Measurements from ENCODE around the gene MCM10. TPM values are rescaled to one million over a fixed set of nuclear protein-coding genes. Genes with fewer than 3 reads are reported as not detected.

The MCM10 gene
- total RNA-seq, 1 experiment from 2014 or later: 22.8 TPM

DNA sequence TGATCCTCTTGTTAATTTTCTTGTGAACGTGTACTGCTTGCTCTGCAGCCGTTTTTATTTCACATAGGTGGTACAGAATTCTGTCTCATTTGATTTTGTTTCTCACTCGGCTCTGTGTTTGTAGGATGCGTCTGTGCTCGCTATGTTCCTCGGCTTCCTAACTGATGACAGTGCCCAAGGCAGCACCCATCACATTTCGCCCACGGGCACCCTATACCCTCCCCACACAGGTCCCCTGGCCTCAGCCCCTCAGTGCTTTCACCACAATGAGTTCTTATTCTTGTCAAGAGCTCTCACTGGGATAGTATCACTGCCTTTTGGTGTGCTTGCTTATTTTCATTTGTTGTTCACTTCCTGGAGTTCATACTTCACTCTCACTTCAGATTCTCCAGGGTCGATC is 44.7 kb downstream of the MCM10 start:
- no peak for ATAC-seq
- no peaks in the 10 kb centered on the region for H3K9me3 ChIP-seq (ENCODE audit: control insufficient read depth, insufficient read depth, low read depth, low read length)
- no peak overlapping the region for H3K4me3 ChIP-seq (ENCODE audit: low read depth in 2 of 2, low read length in 2 of 2)
- H3K27ac ChIP-seq (ENCODE audit: low read length): no peak overlapping the region
- in situ Hi-C loops (cut with HindIII; ENCODE audit: low pct_unique_long_range_greater_than_20kb, low sequenced_read_pairs) (no loop called here), intact Hi-C loops (cut with micrococcal nuclease; ENCODE audit: unreplicated experiment) (no loop called here)
- DNase-seq (ENCODE audit: low read depth, low spot score): no peak
- TF ChIP-seq POLR2AphosphoS5 (IDR thresholded peaks at IDR 0.05; ENCODE audit: low read depth, low read length) (no peak), TCF7L2 (IDR thresholded peaks at IDR 0.05; ENCODE audit: low read depth, low read length) (no peak), SIN3A (IDR thresholded peaks at IDR 0.05; ENCODE audit: borderline replicate concordance, insufficient read depth, low read depth, low read length) (no peak)
- TF ChIP-seq, protein P1, sequence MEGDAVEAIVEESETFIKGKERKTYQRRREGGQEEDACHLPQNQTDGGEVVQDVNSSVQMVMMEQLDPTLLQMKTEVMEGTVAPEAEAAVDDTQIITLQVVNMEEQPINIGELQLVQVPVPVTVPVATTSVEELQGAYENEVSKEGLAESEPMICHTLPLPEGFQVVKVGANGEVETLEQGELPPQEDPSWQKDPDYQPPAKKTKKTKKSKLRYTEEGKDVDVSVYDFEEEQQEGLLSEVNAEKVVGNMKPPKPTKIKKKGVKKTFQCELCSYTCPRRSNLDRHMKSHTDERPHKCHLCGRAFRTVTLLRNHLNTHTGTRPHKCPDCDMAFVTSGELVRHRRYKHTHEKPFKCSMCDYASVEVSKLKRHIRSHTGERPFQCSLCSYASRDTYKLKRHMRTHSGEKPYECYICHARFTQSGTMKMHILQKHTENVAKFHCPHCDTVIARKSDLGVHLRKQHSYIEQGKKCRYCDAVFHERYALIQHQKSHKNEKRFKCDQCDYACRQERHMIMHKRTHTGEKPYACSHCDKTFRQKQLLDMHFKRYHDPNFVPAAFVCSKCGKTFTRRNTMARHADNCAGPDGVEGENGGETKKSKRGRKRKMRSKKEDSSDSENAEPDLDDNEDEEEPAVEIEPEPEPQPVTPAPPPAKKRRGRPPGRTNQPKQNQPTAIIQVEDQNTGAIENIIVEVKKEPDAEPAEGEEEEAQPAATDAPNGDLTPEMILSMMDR (IDR thresholded peaks at IDR 0.05): no peak
- TF ChIP-seq, protein P2, sequence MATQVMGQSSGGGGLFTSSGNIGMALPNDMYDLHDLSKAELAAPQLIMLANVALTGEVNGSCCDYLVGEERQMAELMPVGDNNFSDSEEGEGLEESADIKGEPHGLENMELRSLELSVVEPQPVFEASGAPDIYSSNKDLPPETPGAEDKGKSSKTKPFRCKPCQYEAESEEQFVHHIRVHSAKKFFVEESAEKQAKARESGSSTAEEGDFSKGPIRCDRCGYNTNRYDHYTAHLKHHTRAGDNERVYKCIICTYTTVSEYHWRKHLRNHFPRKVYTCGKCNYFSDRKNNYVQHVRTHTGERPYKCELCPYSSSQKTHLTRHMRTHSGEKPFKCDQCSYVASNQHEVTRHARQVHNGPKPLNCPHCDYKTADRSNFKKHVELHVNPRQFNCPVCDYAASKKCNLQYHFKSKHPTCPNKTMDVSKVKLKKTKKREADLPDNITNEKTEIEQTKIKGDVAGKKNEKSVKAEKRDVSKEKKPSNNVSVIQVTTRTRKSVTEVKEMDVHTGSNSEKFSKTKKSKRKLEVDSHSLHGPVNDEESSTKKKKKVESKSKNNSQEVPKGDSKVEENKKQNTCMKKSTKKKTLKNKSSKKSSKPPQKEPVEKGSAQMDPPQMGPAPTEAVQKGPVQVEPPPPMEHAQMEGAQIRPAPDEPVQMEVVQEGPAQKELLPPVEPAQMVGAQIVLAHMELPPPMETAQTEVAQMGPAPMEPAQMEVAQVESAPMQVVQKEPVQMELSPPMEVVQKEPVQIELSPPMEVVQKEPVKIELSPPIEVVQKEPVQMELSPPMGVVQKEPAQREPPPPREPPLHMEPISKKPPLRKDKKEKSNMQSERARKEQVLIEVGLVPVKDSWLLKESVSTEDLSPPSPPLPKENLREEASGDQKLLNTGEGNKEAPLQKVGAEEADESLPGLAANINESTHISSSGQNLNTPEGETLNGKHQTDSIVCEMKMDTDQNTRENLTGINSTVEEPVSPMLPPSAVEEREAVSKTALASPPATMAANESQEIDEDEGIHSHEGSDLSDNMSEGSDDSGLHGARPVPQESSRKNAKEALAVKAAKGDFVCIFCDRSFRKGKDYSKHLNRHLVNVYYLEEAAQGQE (IDR thresholded peaks at IDR 0.05; ENCODE audit: insufficient read depth in 1 of 2, low read depth in 2 of 2, low read length in 1 of 2): no peak
- peaks cover 3% of the 10 kb centered on the region; the same call in 1 of the 2 replicates for H3K36me3 ChIP-seq (ENCODE audit: control insufficient read depth, insufficient read depth, low read length)
- no TSS peak for BruUV-seq (replicated peaks)
- H3K27me3 ChIP-seq (ENCODE audit: control insufficient read depth, insufficient read depth, low read length): no peaks in the 10 kb centered on the region
- ChIA-PET POLR2A (interaction anchor here (0.6 kb wide), 1 partner anchor 111 kb away, joined by 5 read pairs; no protein-coding TSS in a partner anchor), CTCF (interaction anchor here (0.7 to 1.3 kb wide), 2 partner anchors 96 to 851 kb away, joined by 3 read pairs; no protein-coding TSS in a partner anchor)
- H3K4me1 ChIP-seq (ENCODE audit: control insufficient read depth, insufficient read depth, low read length): no peaks in the 10 kb centered on the region

DNA sequence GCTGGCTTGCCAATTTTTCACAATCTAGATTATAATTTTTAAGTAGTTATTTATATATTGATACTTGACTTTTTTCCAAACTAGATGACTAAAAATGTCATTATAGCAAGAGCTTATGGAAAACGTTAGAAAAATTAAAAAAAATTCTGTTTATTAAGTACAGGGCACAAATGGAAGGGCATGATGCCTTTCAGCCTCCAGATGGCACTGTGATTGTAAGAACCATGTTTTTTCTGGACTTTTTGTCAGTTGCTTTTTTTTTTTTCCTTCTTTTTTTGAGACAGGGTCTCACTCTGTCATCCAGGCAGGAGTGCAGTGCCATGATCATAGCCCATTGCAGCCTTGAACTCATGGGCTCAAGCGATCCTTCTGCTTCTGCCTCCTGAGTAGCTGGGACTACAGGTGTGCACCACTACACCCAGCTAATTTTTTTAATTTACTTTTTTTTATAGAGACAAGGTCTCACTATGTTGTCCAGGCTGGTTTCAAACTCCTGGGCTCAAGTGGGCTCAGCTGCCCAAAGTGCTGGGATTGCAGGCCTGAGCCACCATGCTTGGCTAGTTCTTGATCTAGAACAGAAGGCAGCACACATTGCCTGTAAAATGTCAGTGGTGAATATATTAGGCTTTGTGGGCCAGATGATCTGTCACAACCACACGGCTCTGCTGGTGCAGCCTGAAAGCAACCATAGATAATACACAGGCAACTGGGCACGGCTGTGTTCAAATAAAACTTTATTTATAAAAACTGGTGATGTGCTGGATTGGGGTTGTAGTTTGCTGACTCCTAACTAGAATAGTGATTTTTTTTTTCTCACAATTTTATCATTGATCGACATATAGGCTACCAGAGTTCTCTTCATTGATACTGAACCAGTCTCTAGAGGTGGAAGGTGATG is 45.4 kb downstream of the MCM10 start:
- ATAC-seq: no peak
- intact Hi-C loops (cut with micrococcal nuclease; ENCODE audit: unreplicated experiment): no loop called here
- no TSS peak for BruUV-seq (replicated peaks)

More for the DNA sequence above, 45.4 kb downstream of the MCM10 start:
- ChIA-PET CTCF (interaction anchor here (0.7 to 1.3 kb wide), 2 partner anchors 96 to 852 kb away, joined by 3 read pairs; no protein-coding TSS in a partner anchor), POLR2A (interaction anchor here (0.6 kb wide), 1 partner anchor 111 kb away, joined by 5 read pairs; no protein-coding TSS in a partner anchor)
- H3K9me3 ChIP-seq (ENCODE audit: control insufficient read depth, insufficient read depth, low read depth, low read length): no peaks in the 10 kb centered on the region
- DNase-seq (ENCODE audit: low read depth, low spot score): no peak
- no peaks in the 10 kb centered on the region for H3K4me1 ChIP-seq (ENCODE audit: control insufficient read depth, insufficient read depth, low read length)
- peaks cover 3% of the 10 kb centered on the region; the same call in 1 of the 2 replicates for H3K36me3 ChIP-seq (ENCODE audit: control insufficient read depth, insufficient read depth, low read length)
- no peak overlapping the region for H3K4me3 ChIP-seq (ENCODE audit: low read depth in 2 of 2, low read length in 2 of 2)
- TF ChIP-seq, protein P1 (IDR thresholded peaks at IDR 0.05): peak; percentile 60
- TF ChIP-seq SIN3A (IDR thresholded peaks at IDR 0.05; ENCODE audit: borderline replicate concordance, insufficient read depth, low read depth, low read length): no peak
- no peak overlapping the region for H3K27ac ChIP-seq (ENCODE audit: low read length)
- in situ Hi-C loops (cut with HindIII; ENCODE audit: low pct_unique_long_range_greater_than_20kb, low sequenced_read_pairs): no loop called here
- H3K27me3 ChIP-seq (ENCODE audit: control insufficient read depth, insufficient read depth, low read length): no peaks in the 10 kb centered on the region

Data from Panc1 (cell line).